ENCODE data around the gene METAP1. TPM values are rescaled to one million over a fixed set of nuclear protein-coding genes. Genes with fewer than 3 reads are reported as not detected.
"Not testable (repeated sequence)": the region's sequence is repeated elsewhere in the genome, so short reads cannot be mapped to it uniquely, and the experiment has no call there.

The METAP1 gene
- total RNA-seq, 1 experiment from 2014 or later, result 112 TPM

DNA sequence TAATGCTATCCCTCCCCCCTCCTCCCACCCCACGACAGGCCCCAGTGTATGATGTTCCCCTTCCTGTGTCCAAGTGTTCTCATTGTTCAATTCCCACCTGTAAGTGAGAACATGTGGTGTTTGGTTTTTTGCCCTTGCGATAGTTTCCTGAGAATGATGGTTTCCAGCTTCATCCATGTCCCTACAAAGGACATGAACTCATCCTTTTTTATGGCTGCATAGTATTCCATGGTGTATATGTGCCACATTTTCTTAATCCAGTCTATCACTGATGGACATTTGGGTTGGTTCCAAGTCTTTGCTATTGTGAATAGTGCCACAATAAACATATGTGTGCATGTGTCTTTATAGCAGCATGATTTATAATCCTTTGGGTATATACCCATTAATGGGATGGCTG, 70.0 kb downstream of the METAP1 start:
- H3K9ac ChIP-seq (ENCODE audit: low read length); H3K9me3 ChIP-seq (ENCODE audit: control insufficient read depth in 1 of 2, insufficient read depth in 1 of 2, low read depth in 1 of 2, low read length in 2 of 2); H3K9me2 ChIP-seq (ENCODE audit: insufficient read depth); H2AFZ ChIP-seq (ENCODE audit: low read depth, low read length, poor library complexity, severe bottlenecking); H3K4me3 ChIP-seq (replicated peaks in 1 of 2; ENCODE audit: low read depth in 1 of 2, low read length in 2 of 2); ATAC-seq; H3K79me2 ChIP-seq (ENCODE audit: insufficient read depth, low read length); H3K27ac ChIP-seq (ENCODE audit: low read depth, low read length); intact Hi-C loops (cut with micrococcal nuclease); RAD21 ChIA-PET (ENCODE audit: low non-redundant PET in 1 of 2, low total read pairs in 2 of 2, uncharacterized antibody in 2 of 2, unreplicated experiment in 2 of 2); BruUV-seq (replicated peaks); POLR2A ChIA-PET; H4K20me1 ChIP-seq (ENCODE audit: insufficient read depth); H3K4me2 ChIP-seq (ENCODE audit: low read length); H3K27me3 ChIP-seq (ENCODE audit: insufficient read depth, low read length); CTCF ChIA-PET; DNase-seq (ENCODE audit: low read depth, low spot score): not testable (repeated sequence)
- peaks cover 5 to 24% of the 10 kb centered on the region in 2 experiments; a peak in 3 of 4 replicates for H3K36me3 ChIP-seq (ENCODE audit: control insufficient read depth in 1 of 2, insufficient read depth in 2 of 2, low read length in 2 of 2)
- H3K4me1 ChIP-seq (ENCODE audit: control insufficient read depth in 1 of 2, insufficient read depth in 2 of 2, low read length in 2 of 2), result peaks cover 10 to 14% of the 10 kb centered on the region in 2 experiments

DNA sequence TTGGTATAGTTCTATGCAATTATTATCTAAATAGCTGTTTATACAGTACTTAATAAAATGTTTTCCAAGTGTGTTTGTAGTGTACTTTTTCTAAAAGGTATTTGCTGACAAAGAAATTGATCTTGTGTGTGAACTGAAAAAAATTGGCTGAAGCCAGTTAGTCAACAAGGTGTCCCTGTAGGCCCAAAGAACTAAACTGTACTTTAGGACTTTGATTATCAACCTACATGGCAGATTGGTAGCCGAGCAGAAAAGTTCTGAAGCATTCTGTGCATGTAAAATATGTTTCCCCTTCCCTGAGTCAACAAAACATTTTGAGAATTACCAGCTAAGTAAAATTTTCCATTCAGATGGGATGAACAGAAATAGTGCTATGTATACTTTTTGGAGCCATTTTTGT, 72.1 kb downstream of the METAP1 start:
- Histone ChIP-seq H3K79me2 (ENCODE audit: insufficient read depth, low read length) (no peaks in the 10 kb centered on the region), H4K20me1 (ENCODE audit: insufficient read depth) (no peaks in the 10 kb centered on the region), H3K4me1 (ENCODE audit: control insufficient read depth in 1 of 2, insufficient read depth in 2 of 2, low read length in 2 of 2) (no peaks in the 10 kb centered on the region), H3K4me2 (ENCODE audit: low read length) (no peak overlapping the region), H3K27ac (ENCODE audit: low read depth, low read length) (no peak overlapping the region), H2AFZ (ENCODE audit: low read depth, low read length, poor library complexity, severe bottlenecking) (no peak overlapping the region), H3K9ac (ENCODE audit: low read length) (no peak overlapping the region), H3K4me3 (replicated peaks in 1 of 2; ENCODE audit: low read depth in 1 of 2, low read length in 2 of 2) (no peak overlapping the region), H3K36me3 (ENCODE audit: control insufficient read depth in 1 of 2, insufficient read depth in 2 of 2, low read length in 2 of 2) (peaks cover 12 to 15% of the 10 kb centered on the region in 2 experiments), H3K9me3 (ENCODE audit: control insufficient read depth in 1 of 2, insufficient read depth in 1 of 2, low read depth in 1 of 2, low read length in 2 of 2) (no peaks in the 10 kb centered on the region), H3K27me3 (ENCODE audit: insufficient read depth, low read length) (no peaks in the 10 kb centered on the region), H3K9me2 (ENCODE audit: insufficient read depth) (no peaks in the 10 kb centered on the region)
- TF ChIP-seq ZNF274 (IDR thresholded peaks at IDR 0.05; ENCODE audit: low read depth, low read length), result no peak
- ChIA-PET POLR2A (no interaction called here), RAD21 (ENCODE audit: low non-redundant PET in 1 of 2, low total read pairs in 2 of 2, uncharacterized antibody in 2 of 2, unreplicated experiment in 2 of 2) (no interaction called here), CTCF (interaction anchor here (2.8 kb wide), 1 partner anchor 12 kb away, joined by 11 read pairs; no protein-coding TSS in a partner anchor)
- no TSS peak for BruUV-seq (replicated peaks)
- no peak for ATAC-seq
- DNase-seq (ENCODE audit: low read depth, low spot score), result no peak
- intact Hi-C loops (cut with micrococcal nuclease), result no loop called here

DNA sequence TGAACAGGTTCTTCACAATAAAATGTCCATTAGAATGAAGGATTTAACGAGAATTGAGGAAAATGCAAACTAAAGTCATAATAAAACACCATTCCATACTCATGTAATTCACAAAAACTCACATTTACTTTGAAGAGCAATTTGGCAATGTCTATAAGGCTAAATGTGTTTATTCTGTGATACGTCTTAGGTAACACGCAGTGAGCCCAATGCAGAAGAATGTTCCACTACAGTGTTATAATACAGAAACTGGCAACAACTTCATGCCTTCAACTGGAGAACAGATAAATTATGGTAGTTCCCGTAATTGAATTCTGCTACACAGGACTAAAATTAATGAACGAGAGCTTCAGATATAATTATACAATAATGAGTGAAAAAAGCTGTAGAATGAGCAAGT, 75.6 kb downstream of the METAP1 start:
- peaks cover under 1% of the 10 kb centered on the region; the same call in 1 of the 2 replicates for H3K79me2 ChIP-seq (ENCODE audit: insufficient read depth, low read length)
- ATAC-seq, result no peak
- peaks cover 1 to 35% of the 10 kb centered on the region in 2 experiments; a peak in 3 of 4 replicates for H3K36me3 ChIP-seq (ENCODE audit: control insufficient read depth in 1 of 2, insufficient read depth in 2 of 2, low read length in 2 of 2)
- DNase-seq (ENCODE audit: low read depth, low spot score), result no peak
- intact Hi-C loops (cut with micrococcal nuclease), result no loop called here
- no peaks in the 10 kb centered on the region for H3K9me3 ChIP-seq (ENCODE audit: control insufficient read depth in 1 of 2, insufficient read depth in 1 of 2, low read depth in 1 of 2, low read length in 2 of 2)
- no peak overlapping the region for H2AFZ ChIP-seq (ENCODE audit: low read depth, low read length, poor library complexity, severe bottlenecking)
- H3K9ac ChIP-seq (ENCODE audit: low read length), result no peak overlapping the region
- CTCF ChIA-PET, result no interaction called here
- RAD21 ChIA-PET (ENCODE audit: low non-redundant PET in 1 of 2, low total read pairs in 2 of 2, uncharacterized antibody in 2 of 2, unreplicated experiment in 2 of 2), result no interaction called here
- POLR2A ChIA-PET, result no interaction called here
- no peak overlapping the region for H3K4me3 ChIP-seq (replicated peaks in 1 of 2; ENCODE audit: low read depth in 1 of 2, low read length in 2 of 2)
- no TSS peak for BruUV-seq (replicated peaks)
- H3K4me1 ChIP-seq (ENCODE audit: control insufficient read depth in 1 of 2, insufficient read depth in 2 of 2, low read length in 2 of 2), result no peaks in the 10 kb centered on the region
- H3K4me2 ChIP-seq (ENCODE audit: low read length), result no peak overlapping the region
- no peak overlapping the region for H3K27ac ChIP-seq (ENCODE audit: low read depth, low read length)
- no peaks in the 10 kb centered on the region for H3K27me3 ChIP-seq (ENCODE audit: insufficient read depth, low read length)
- H3K9me2 ChIP-seq (ENCODE audit: insufficient read depth), result no peaks in the 10 kb centered on the region
- no peaks in the 10 kb centered on the region for H4K20me1 ChIP-seq (ENCODE audit: insufficient read depth)
- TF ChIP-seq YY1 (IDR thresholded peaks at IDR 0.05; ENCODE audit: extremely low read depth, insufficient replicate concordance, low read depth, low read length), result no peak
- no peak for TF ChIP-seq CBX3 (IDR thresholded peaks at IDR 0.05; ENCODE audit: low read depth)
- no peak for TF ChIP-seq EZH2phosphoT487 (IDR thresholded peaks at IDR 0.05; ENCODE audit: borderline replicate concordance)
- TF ChIP-seq TCF7L2 (IDR thresholded peaks at IDR 0.05; ENCODE audit: borderline replicate concordance, extremely low read depth, insufficient read depth, insufficient read length), result no peak
- no peak for TF ChIP-seq ZFX (IDR thresholded peaks at IDR 0.05)
- TF ChIP-seq RAD21 (IDR thresholded peaks at IDR 0.05; ENCODE audit: low read depth), result no peak
- TF ChIP-seq, protein P1, sequence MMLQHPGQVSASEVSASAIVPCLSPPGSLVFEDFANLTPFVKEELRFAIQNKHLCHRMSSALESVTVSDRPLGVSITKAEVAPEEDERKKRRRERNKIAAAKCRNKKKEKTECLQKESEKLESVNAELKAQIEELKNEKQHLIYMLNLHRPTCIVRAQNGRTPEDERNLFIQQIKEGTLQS (IDR thresholded peaks at IDR 0.05), result no peak
- no peak for TF ChIP-seq SIN3A (IDR thresholded peaks at IDR 0.05; ENCODE audit: low read depth)
- no peak for TF ChIP-seq FOSL1 (IDR thresholded peaks at IDR 0.05; ENCODE audit: low read depth)
- TF ChIP-seq ELF1 (IDR thresholded peaks at IDR 0.05; ENCODE audit: borderline replicate concordance, low read depth), result no peak
- TF ChIP-seq, protein P2, sequence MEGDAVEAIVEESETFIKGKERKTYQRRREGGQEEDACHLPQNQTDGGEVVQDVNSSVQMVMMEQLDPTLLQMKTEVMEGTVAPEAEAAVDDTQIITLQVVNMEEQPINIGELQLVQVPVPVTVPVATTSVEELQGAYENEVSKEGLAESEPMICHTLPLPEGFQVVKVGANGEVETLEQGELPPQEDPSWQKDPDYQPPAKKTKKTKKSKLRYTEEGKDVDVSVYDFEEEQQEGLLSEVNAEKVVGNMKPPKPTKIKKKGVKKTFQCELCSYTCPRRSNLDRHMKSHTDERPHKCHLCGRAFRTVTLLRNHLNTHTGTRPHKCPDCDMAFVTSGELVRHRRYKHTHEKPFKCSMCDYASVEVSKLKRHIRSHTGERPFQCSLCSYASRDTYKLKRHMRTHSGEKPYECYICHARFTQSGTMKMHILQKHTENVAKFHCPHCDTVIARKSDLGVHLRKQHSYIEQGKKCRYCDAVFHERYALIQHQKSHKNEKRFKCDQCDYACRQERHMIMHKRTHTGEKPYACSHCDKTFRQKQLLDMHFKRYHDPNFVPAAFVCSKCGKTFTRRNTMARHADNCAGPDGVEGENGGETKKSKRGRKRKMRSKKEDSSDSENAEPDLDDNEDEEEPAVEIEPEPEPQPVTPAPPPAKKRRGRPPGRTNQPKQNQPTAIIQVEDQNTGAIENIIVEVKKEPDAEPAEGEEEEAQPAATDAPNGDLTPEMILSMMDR (IDR thresholded peaks at IDR 0.05 in 2 of 3, conservative IDR thresholded peaks at IDR 0.05 in 1 of 3; ENCODE audit: borderline replicate concordance in 1 of 3, insufficient read depth in 1 of 3, low read depth in 2 of 3, low read length in 2 of 3), result no peak
- TF ChIP-seq POLR2A (IDR thresholded peaks at IDR 0.05; ENCODE audit: borderline replicate concordance, extremely low read depth, insufficient read depth, insufficient read length), result no peak
- TF ChIP-seq SRF (IDR thresholded peaks at IDR 0.05; ENCODE audit: low read depth), result no peak
